ENCODE measurements around the gene MYLK2.

GRCh38 chr20:31806564-31807355 is 12.4 kb upstream of the MYLK2 start:
- TF ChIP-seq MAX (IDR thresholded peaks at IDR 0.05) (no peak), ZBTB7A (IDR thresholded peaks at IDR 0.05; ENCODE audit: low read depth) (no peak), EGR1 (IDR thresholded peaks at IDR 0.05) (no peak), REST (IDR thresholded peaks at IDR 0.05; ENCODE audit: low read depth) (no peak), EP300 (IDR thresholded peaks at IDR 0.05; ENCODE audit: borderline replicate concordance) (no peak), CREB1 (IDR thresholded peaks at IDR 0.05; ENCODE audit: low read depth) (no peak), RAD21 (IDR thresholded peaks at IDR 0.05; ENCODE audit: low read depth) (no peak), TCF12 (IDR thresholded peaks at IDR 0.05; ENCODE audit: low read depth) (no peak), FOXM1 (IDR thresholded peaks at IDR 0.05; ENCODE audit: borderline replicate concordance, low read depth) (no peak)

Measured in Ishikawa (cell line).